ENCODE measurements around the gene OPN1SW. TPM values are rescaled to one million over a fixed set of nuclear protein-coding genes. Genes with fewer than 3 reads are reported as not detected.

OPN1SW gene, protein sequence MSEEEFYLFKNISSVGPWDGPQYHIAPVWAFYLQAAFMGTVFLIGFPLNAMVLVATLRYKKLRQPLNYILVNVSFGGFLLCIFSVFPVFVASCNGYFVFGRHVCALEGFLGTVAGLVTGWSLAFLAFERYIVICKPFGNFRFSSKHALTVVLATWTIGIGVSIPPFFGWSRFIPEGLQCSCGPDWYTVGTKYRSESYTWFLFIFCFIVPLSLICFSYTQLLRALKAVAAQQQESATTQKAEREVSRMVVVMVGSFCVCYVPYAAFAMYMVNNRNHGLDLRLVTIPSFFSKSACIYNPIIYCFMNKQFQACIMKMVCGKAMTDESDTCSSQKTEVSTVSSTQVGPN
- total RNA-seq (not detected), polyA plus RNA-seq (0.07 TPM)
- long read RNA-seq, donor 1 = 0 reads
- long read RNA-seq, donor 2 = 0 reads
- long read RNA-seq, donor 3 = 0 reads
- long read RNA-seq, donor 4 = 0 reads
- long read RNA-seq, donor 5 = 0 reads
- long read RNA-seq, donor 6 = 0 reads
- long read RNA-seq, donor 7 = 0 reads
- long read RNA-seq, donor 8 = 0 reads
- long read RNA-seq, donor 9 = 0 reads
- long read RNA-seq, donor 10 = 0 reads

DNA sequence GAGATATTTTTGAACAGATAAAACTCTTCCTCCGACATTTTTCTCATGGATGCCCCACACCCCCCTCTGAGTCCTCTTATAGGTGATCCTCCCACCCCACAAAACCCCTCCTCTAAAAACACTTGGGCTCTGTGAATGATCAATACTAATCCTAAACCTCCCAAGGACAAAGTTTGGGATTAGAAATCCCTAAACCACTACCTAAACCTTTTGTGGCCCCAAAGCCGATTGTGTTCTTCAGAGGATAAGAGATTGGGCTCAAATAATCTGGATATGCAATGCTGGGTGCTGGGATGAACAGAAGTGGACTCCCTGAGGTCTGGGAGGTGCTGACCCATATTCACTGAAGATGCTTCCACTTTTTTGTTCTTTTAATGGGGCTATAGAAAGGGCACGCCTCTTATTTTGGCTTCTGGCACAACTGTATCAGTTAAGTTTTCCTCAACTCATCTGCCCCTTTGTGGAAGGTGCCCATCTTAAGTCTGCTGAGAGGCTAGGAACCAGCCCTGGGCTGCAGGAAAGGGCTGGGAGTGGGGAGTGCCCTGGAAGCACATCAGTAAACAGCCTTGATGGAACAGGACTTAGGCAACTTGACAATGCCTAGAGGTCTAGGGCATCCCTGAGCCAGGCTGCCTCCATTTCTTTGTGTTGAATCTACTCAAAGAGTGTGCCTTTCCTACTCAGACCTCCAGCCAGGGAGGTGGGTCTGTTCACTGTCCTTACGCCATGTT, at the start of gene OPN1SW:
TSS of gene OPN1SW (minus strand) at position 51 of the 731 bp plus-strand sequence. CDS start at position 38, 13 bp downstream.
- peaks cover 24 to 27% of the 10 kb centered on the region in 2 donors for H3K36me3 ChIP-seq (ENCODE audit: control insufficient read depth in 2 of 2, insufficient read depth in 2 of 2, low read length in 1 of 2)
- DNase-seq (ENCODE audit: low read depth in 6 of 9, low spot score in 9 of 9) = no peak
- no peaks in the 10 kb centered on the region for H3K4me1 ChIP-seq (ENCODE audit: control insufficient read depth in 2 of 2, insufficient read depth in 2 of 2, low read length in 2 of 2)
- no peaks in the 10 kb centered on the region for H3K27me3 ChIP-seq (ENCODE audit: control insufficient read depth in 2 of 2, insufficient read depth in 1 of 2, low read length in 1 of 2)
- no peak within 1 kb of the TSS for H3K27ac ChIP-seq (ENCODE audit: low read depth in 1 of 2, low read length in 1 of 2)
- H3K4me3 ChIP-seq (ENCODE audit: low read length in 2 of 2) = no peak within 1 kb of the TSS
- WGBS = 97% methylated on average over 4 of the region's 4 CpGs
- H3K9me3 ChIP-seq (ENCODE audit: control insufficient read depth in 2 of 2, insufficient read depth in 1 of 2, low read length in 1 of 2) = no peaks in the 10 kb centered on the region

DNA sequence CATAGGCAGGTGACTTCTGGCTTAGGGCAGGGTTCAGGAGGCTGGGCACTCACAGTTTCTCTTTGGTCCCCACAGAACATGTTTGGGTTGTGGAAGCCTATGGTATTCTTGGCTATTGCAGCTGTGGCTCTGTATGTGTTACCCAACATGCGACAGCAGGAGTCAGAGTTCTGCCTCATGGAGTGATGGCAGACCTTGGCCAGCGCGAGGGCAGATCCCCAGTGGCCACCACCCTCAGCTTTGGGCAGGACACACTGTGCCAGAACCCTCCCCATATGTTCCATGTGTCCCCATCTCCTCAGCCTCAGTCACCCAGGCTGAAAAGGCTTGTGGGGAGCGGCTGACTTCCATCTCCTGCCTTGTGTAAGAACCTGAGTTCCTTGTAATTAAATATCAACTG, 46.1 kb upstream of the OPN1SW start:
- H3K27ac ChIP-seq (ENCODE audit: low read depth in 1 of 2, low read length in 1 of 2) = no peak overlapping the region
- DNase-seq (ENCODE audit: low read depth in 6 of 9, low spot score in 9 of 9) = no peak
- peaks cover 0 to 4% of the 10 kb centered on the region in 2 donors for H3K27me3 ChIP-seq (ENCODE audit: control insufficient read depth in 2 of 2, insufficient read depth in 1 of 2, low read length in 1 of 2)
- over 99% methylated on average over 4 of the region's 4 CpGs for WGBS
- H3K36me3 ChIP-seq (ENCODE audit: control insufficient read depth in 2 of 2, insufficient read depth in 2 of 2, low read length in 1 of 2) = no peaks in the 10 kb centered on the region
- no peak overlapping the region for H3K4me3 ChIP-seq (ENCODE audit: low read length in 2 of 2)
- no peaks in the 10 kb centered on the region for H3K9me3 ChIP-seq (ENCODE audit: control insufficient read depth in 2 of 2, insufficient read depth in 1 of 2, low read length in 1 of 2)
- H3K4me1 ChIP-seq (ENCODE audit: control insufficient read depth in 2 of 2, insufficient read depth in 2 of 2, low read length in 2 of 2) = no peaks in the 10 kb centered on the region

DNA sequence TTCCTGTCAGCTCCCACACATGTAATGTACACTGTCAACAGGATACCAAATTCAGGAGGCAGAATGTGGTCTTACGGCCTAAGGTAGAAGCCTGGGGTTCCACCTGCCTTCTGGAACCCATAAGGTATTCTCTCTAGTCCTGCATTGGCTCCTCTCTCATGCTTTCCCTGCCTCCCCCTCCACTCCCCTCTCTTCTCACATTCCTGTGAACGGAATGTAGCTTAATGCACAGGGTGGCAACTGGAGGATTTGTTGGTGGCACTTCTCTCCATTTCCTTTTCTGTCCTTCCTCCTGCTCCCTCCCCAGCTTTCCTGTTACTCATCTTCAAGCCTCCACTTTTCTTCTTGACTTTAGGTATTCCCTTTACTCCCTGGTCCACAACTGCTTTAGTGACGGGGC, 43.1 kb upstream of the OPN1SW start:
- H3K9me3 ChIP-seq (ENCODE audit: control insufficient read depth in 2 of 2, insufficient read depth in 1 of 2, low read length in 1 of 2) = no peaks in the 10 kb centered on the region
- DNase-seq (ENCODE audit: low read depth in 6 of 9, low spot score in 9 of 9) = no peak
- no peaks in the 10 kb centered on the region for H3K36me3 ChIP-seq (ENCODE audit: control insufficient read depth in 2 of 2, insufficient read depth in 2 of 2, low read length in 1 of 2)
- H3K4me3 ChIP-seq (ENCODE audit: low read length in 2 of 2) = no peak overlapping the region
- WGBS = 93% methylated on average over 3 of the region's 3 CpGs
- H3K27ac ChIP-seq (ENCODE audit: low read depth in 1 of 2, low read length in 1 of 2) = no peak overlapping the region
- no peaks in the 10 kb centered on the region for H3K4me1 ChIP-seq (ENCODE audit: control insufficient read depth in 2 of 2, insufficient read depth in 2 of 2, low read length in 2 of 2)
- H3K27me3 ChIP-seq (ENCODE audit: control insufficient read depth in 2 of 2, insufficient read depth in 1 of 2, low read length in 1 of 2) = peaks cover 0 to 2% of the 10 kb centered on the region in 2 donors

DNA sequence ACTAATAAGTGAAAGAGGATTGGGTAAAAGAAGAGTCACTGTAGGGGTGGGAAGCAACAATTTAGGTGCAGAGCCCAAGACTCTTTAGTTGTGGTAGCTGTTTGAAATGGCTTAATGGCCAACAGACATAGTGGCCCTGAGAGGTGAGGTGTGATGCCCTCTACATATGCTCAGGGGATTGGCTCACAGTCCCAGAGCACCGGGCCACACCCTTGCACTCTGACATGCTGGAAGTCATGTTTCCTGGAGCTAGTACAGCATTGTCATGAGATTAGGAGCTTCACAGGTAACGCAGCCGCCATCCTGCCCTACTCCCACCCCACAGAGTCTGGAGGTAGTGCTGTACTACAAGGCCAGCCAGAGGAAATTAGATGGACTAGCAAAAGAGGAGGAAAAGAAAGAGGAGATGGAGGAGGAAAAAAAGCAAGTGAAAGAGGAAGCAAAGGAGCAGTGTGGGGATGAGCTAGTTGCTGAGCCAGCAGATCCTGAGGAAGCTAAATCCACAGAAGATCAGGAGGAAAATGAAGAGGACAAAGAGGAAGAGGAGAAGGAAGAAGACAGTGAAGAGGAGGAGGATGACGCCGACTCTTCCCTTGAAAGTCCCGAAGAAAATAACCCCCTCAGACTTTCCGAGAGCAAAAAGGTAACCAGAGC, 39.8 kb upstream of the OPN1SW start:
- Histone ChIP-seq H3K4me3 (ENCODE audit: low read length in 2 of 2) (no peak overlapping the region), H3K9me3 (ENCODE audit: control insufficient read depth in 2 of 2, insufficient read depth in 1 of 2, low read length in 1 of 2) (no peaks in the 10 kb centered on the region), H3K36me3 (ENCODE audit: control insufficient read depth in 2 of 2, insufficient read depth in 2 of 2, low read length in 1 of 2) (no peaks in the 10 kb centered on the region), H3K4me1 (ENCODE audit: control insufficient read depth in 2 of 2, insufficient read depth in 2 of 2, low read length in 2 of 2) (no peaks in the 10 kb centered on the region), H3K27me3 (ENCODE audit: control insufficient read depth in 2 of 2, insufficient read depth in 1 of 2, low read length in 1 of 2) (no peaks in the 10 kb centered on the region), H3K27ac (ENCODE audit: low read depth in 1 of 2, low read length in 1 of 2) (no peak overlapping the region)
- DNase-seq (ENCODE audit: low read depth in 6 of 9, low spot score in 9 of 9) = no peak
- WGBS = 96% methylated on average over 7 of the region's 7 CpGs

DNA sequence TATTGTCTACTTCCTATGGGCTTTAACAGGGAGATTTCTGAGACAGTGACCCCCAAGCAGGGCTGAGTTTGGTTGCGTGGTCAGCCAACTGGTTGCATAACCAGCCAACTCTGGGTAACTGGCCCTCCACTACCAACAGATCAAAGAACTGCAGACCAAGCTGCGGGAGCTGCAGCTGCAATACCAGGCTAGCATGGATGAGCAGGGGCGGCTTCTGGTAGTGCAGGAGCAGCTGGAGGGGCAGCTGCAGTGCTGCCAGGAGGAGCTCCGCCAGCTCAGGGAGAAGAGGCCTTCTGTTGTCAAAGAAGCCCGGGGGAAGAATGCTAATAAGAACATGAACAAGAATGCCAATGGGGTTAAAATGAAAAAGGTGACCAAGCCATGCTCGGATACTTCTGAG, 38.9 kb upstream of the OPN1SW start:
- no peaks in the 10 kb centered on the region for H3K4me1 ChIP-seq (ENCODE audit: control insufficient read depth in 2 of 2, insufficient read depth in 2 of 2, low read length in 2 of 2)
- no peaks in the 10 kb centered on the region for H3K36me3 ChIP-seq (ENCODE audit: control insufficient read depth in 2 of 2, insufficient read depth in 2 of 2, low read length in 1 of 2)
- WGBS = 96% methylated on average over 6 of the region's 6 CpGs
- H3K27me3 ChIP-seq (ENCODE audit: control insufficient read depth in 2 of 2, insufficient read depth in 1 of 2, low read length in 1 of 2) = no peaks in the 10 kb centered on the region
- no peak overlapping the region for H3K4me3 ChIP-seq (ENCODE audit: low read length in 2 of 2)
- DNase-seq (ENCODE audit: low read depth in 6 of 9, low spot score in 9 of 9) = no peak
- H3K27ac ChIP-seq (ENCODE audit: low read depth in 1 of 2, low read length in 1 of 2) = no peak overlapping the region
- no peaks in the 10 kb centered on the region for H3K9me3 ChIP-seq (ENCODE audit: control insufficient read depth in 2 of 2, insufficient read depth in 1 of 2, low read length in 1 of 2)

DNA sequence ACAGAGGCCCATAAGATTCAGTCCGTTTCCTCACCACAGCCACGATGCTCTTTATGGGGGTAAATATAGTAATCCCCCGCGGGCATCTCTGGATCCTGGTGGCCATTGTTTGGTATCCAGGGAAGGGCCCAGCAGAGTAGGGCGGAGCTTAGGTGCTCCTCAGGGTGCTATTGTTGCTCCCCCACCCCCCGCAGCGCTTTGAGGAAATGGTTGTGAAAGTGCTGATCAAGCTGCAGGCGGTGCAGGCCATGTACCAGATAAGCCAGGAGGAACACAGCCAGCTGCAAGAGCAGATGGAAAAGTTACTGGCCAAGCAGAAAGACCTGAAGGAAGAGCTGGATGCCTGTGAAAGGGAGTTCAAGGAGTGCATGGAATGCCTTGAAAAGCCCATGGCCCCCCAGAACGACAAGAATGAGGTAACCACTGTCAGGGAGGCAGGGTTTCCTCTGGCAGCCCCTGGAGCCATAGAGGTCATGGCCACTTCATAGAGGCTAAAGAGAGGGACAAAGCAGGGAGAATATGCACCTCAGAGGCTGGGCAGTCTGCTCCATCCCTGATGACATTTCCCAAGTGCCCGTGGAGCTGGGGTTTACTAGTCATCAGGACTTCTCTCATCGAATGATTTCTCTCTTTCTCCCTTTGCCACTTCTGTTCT, 37.0 kb upstream of the OPN1SW start:
- H3K4me1 ChIP-seq (ENCODE audit: control insufficient read depth in 2 of 2, insufficient read depth in 2 of 2, low read length in 2 of 2) = no peaks in the 10 kb centered on the region
- WGBS = 87% methylated on average over 11 of the region's 11 CpGs
- no peaks in the 10 kb centered on the region for H3K9me3 ChIP-seq (ENCODE audit: control insufficient read depth in 2 of 2, insufficient read depth in 1 of 2, low read length in 1 of 2)
- no peaks in the 10 kb centered on the region for H3K27me3 ChIP-seq (ENCODE audit: control insufficient read depth in 2 of 2, insufficient read depth in 1 of 2, low read length in 1 of 2)
- DNase-seq (ENCODE audit: low read depth in 6 of 9, low spot score in 9 of 9) = no peak
- no peak overlapping the region for H3K4me3 ChIP-seq (ENCODE audit: low read length in 2 of 2)
- H3K27ac ChIP-seq (ENCODE audit: low read depth in 1 of 2, low read length in 1 of 2) = no peak overlapping the region
- H3K36me3 ChIP-seq (ENCODE audit: control insufficient read depth in 2 of 2, insufficient read depth in 2 of 2, low read length in 1 of 2) = no peaks in the 10 kb centered on the region

DNA sequence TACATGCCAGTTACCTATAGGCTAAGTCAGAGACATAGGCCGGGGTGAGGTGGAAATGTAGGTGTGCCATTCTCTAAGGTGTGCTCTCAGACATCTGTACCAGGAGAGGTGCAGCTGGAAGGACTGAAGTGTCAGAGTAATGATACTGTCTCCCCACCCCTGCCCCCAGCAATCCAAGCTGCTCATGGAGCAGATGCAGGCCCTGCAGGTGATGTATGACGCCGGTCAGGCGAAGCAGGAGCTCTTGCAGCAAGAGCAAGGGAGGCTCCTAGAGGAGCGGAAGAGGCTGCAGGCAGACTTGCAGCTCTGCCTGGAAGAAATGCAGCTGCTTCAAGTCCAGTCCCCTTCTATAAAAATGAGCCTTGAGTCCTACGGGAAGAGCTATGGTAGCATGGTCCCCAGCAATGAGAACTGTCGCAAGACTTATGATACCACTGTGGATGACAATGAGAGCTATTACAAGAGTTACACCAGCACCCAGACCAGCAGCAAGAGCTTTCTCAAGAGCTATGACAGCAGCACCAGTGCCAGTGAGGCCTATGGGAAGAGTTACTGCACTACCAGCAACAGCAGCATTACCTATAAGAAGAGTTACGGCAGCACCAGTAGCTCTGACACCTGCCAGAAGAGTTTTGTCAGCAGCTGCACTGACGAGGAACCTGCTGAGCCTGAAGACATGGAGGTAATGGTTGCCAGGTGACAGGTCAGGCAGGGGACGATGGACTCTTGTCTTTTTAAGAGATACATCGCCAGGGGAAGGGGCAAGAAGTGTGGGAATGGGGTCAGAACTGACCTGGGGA, 36.2 kb upstream of the OPN1SW start:
- no peak for DNase-seq (ENCODE audit: low read depth in 6 of 9, low spot score in 9 of 9)
- WGBS = 97% methylated on average over 11 of the region's 11 CpGs
- Histone ChIP-seq H3K9me3 (ENCODE audit: control insufficient read depth in 2 of 2, insufficient read depth in 1 of 2, low read length in 1 of 2) (no peaks in the 10 kb centered on the region), H3K4me3 (ENCODE audit: low read length in 2 of 2) (no peak overlapping the region), H3K4me1 (ENCODE audit: control insufficient read depth in 2 of 2, insufficient read depth in 2 of 2, low read length in 2 of 2) (no peaks in the 10 kb centered on the region), H3K27ac (ENCODE audit: low read depth in 1 of 2, low read length in 1 of 2) (no peak overlapping the region), H3K27me3 (ENCODE audit: control insufficient read depth in 2 of 2, insufficient read depth in 1 of 2, low read length in 1 of 2) (no peaks in the 10 kb centered on the region), H3K36me3 (ENCODE audit: control insufficient read depth in 2 of 2, insufficient read depth in 2 of 2, low read length in 1 of 2) (peaks cover 3 to 6% of the 10 kb centered on the region in 2 donors)

DNA sequence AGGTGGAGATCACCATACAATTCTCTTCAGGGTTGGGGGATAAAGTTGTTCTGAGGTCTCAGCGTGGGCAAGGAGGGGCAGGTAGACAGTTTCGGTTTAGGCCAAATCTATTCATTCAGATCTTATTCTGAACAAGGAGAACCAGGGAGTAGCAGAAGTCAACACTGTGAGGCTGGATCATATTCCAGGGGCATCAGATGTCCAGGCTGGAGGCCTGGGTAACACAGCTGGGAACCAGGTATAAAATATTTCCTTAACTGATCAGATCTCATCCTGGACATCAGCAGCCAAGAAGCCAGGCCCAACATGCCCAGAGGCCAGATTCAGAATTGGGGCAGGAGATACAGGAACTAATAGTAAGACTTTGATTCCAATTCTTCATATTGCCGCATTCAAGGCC, 35.4 kb upstream of the OPN1SW start:
- WGBS = 96% methylated on average over 3 of the region's 3 CpGs
- no peaks in the 10 kb centered on the region for H3K9me3 ChIP-seq (ENCODE audit: control insufficient read depth in 2 of 2, insufficient read depth in 1 of 2, low read length in 1 of 2)
- H3K27ac ChIP-seq (ENCODE audit: low read depth in 1 of 2, low read length in 1 of 2) = no peak overlapping the region
- H3K4me3 ChIP-seq (ENCODE audit: low read length in 2 of 2) = no peak overlapping the region
- H3K27me3 ChIP-seq (ENCODE audit: control insufficient read depth in 2 of 2, insufficient read depth in 1 of 2, low read length in 1 of 2) = no peaks in the 10 kb centered on the region
- no peaks in the 10 kb centered on the region for H3K4me1 ChIP-seq (ENCODE audit: control insufficient read depth in 2 of 2, insufficient read depth in 2 of 2, low read length in 2 of 2)
- DNase-seq (ENCODE audit: low read depth in 6 of 9, low spot score in 9 of 9) = no peak
- H3K36me3 ChIP-seq (ENCODE audit: control insufficient read depth in 2 of 2, insufficient read depth in 2 of 2, low read length in 1 of 2) = peaks cover 3 to 6% of the 10 kb centered on the region in 2 donors
